Fibroblast of lung (primary cell): ENCODE results near the gene C16orf96.

ENCODE experiments used
- EZH2 ChIP-seq: IDR thresholded peaks from 2 replicates; pipeline ENCODE4 v1.5.1; 2012; ENCODE audit warnings: low read length, control low read depth, mild to moderate bottlenecking; ENCODE audit errors: missing control alignments
- TF ChIP-seq, protein P1 (sequence below), 2 donors: IDR thresholded peaks in 1 of 2; conservative IDR thresholded peaks in 1 of 2; 1 replicate in 1 of 2; 2 replicates in 1 of 2; pipeline ENCODE4 v1.5.1; 2011 to 2012; ENCODE audit warnings: low read length in 2 of 2, control low read depth in 1 of 2, inconsistent platforms in 1 of 2, low read depth in 1 of 2, mild to moderate bottlenecking in 1 of 2

DNA sequence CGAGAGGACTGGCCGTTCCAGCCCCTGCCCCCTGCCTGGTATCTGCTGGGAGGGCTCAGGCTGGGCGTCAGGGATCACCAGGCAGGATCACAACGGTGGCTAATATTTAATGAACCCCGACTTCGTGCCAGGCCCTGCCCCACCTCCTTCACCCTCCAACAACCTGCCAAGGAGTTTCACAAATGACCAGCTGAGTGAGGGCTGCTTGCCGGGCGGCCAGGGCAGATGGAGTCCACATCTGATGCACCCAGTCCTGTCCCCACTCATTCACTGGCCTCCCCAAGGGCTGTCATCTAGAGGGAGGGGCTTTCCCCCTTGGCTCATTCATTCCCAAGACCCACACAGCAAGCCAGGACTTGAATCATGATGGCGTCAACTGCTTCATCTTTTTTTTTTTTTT, 41.0 kb downstream of the C16orf96 start:
- TF ChIP-seq, protein P1, sequence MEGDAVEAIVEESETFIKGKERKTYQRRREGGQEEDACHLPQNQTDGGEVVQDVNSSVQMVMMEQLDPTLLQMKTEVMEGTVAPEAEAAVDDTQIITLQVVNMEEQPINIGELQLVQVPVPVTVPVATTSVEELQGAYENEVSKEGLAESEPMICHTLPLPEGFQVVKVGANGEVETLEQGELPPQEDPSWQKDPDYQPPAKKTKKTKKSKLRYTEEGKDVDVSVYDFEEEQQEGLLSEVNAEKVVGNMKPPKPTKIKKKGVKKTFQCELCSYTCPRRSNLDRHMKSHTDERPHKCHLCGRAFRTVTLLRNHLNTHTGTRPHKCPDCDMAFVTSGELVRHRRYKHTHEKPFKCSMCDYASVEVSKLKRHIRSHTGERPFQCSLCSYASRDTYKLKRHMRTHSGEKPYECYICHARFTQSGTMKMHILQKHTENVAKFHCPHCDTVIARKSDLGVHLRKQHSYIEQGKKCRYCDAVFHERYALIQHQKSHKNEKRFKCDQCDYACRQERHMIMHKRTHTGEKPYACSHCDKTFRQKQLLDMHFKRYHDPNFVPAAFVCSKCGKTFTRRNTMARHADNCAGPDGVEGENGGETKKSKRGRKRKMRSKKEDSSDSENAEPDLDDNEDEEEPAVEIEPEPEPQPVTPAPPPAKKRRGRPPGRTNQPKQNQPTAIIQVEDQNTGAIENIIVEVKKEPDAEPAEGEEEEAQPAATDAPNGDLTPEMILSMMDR (conservative IDR thresholded peaks at IDR 0.05 in 1 of 2, IDR thresholded peaks at IDR 0.05 in 1 of 2; ENCODE audit: low read depth in 1 of 2, low read length in 2 of 2): no peak
- no peak for TF ChIP-seq EZH2
